HepG2 (cell line): ENCODE data around the gene CTNNAL1.

ENCODE experiments used
- FOSL1 ChIP-seq: sonication (generic); formaldehyde crosslinking; IDR thresholded peaks from 2 replicates; pipeline ENCODE4 v1.9.0; 2021; ENCODE audit warnings: missing genetic modification reagents, borderline replicate concordance
- NRL ChIP-seq: sonication (generic); formaldehyde crosslinking; IDR thresholded peaks from 2 replicates; pipeline ENCODE4 v1.5.0; 2020; ENCODE audit warnings: missing genetic modification reagents, mild to moderate bottlenecking, moderate library complexity, borderline replicate concordance
- POLR2AphosphoS2 ChIP-seq: IDR thresholded peaks from 2 replicates; pipeline ENCODE4 v1.6.1; 2011; ENCODE audit warnings: low read depth, low read length, improper control_type of control experiment
- REXO4 ChIP-seq: sonication (generic); formaldehyde crosslinking; IDR thresholded peaks from 2 replicates; pipeline ENCODE4 v1.8.0; 2022; ENCODE audit warnings: missing genetic modification reagents, mild to moderate bottlenecking, borderline replicate concordance
- SIX4 ChIP-seq: sonication (generic); formaldehyde crosslinking; IDR thresholded peaks from 2 replicates; pipeline ENCODE4 v1.4.0; 2020; ENCODE audit warnings: missing genetic modification reagents
- SP4 ChIP-seq: sonication (generic); formaldehyde crosslinking; IDR thresholded peaks from 2 replicates; pipeline ENCODE4 v1.8.1; 2023; ENCODE audit warnings: mild to moderate bottlenecking, missing genetic modification reagents
- TAF15 ChIP-seq: fragments of 200-400 bp; formaldehyde crosslinking; IDR thresholded peaks from one replicate; pipeline ENCODE4 v1.6.1; 2018; ENCODE audit warnings: mild to moderate bottlenecking, low read depth, low read length; ENCODE audit not compliant: poor library complexity, severe bottlenecking
- ZFP82 ChIP-seq: sonication (generic); formaldehyde crosslinking; IDR thresholded peaks from 2 replicates; pipeline ENCODE4 v1.5.1; 2020; ENCODE audit warnings: mild to moderate bottlenecking, missing genetic modification reagents, borderline replicate concordance

- TF ChIP-seq REXO4 (CRISPR knock-in tag) (no peak), SIX4 (no peak), SP4 (CRISPR knock-in tag) (no peak), ZFP82 (no peak), NRL (CRISPR knock-in tag) (no peak), FOSL1 (CRISPR knock-in tag) (no peak), POLR2AphosphoS2 (no peak), TAF15 (no peak)
Measured at GRCh38 chr9:108937561-108938305, 75.6 kb downstream of the CTNNAL1 start.
